DOHH2 (cell line): ENCODE results near the gene PPP1R27.

Source experiments
- H3F3A ChIP-seq: fragments of 200-600 bp; sonication (generic), shearing (Covaris generic); 2 replicates; pipeline ENCODE4 v1.6.0; 2016; ENCODE audit warnings: antibody characterized with exemption, mild to moderate bottlenecking; ENCODE audit not compliant: control insufficient read depth, insufficient read depth
- H3K27ac ChIP-seq: fragments of 200-600 bp; sonication (generic); 2 replicates; pipeline ENCODE4 v1.5.1; 2014; ENCODE audit warnings: low read depth, mild to moderate bottlenecking, low read length, moderate library complexity
- H3K27me3 ChIP-seq: fragments of 200-600 bp; sonication (generic); 2 replicates; pipeline ENCODE4 v1.6.1; 2014; ENCODE audit warnings: mild to moderate bottlenecking, low read length, mixed read lengths; ENCODE audit not compliant: control insufficient read depth
- H3K36me3 ChIP-seq: fragments of 200-600 bp; sonication (generic); 2 replicates; pipeline ENCODE4 v1.6.1; 2014; ENCODE audit warnings: mild to moderate bottlenecking, low read length, moderate library complexity, mixed read lengths; ENCODE audit not compliant: control insufficient read depth
- H3K4me1 ChIP-seq: fragments of 200-600 bp; sonication (generic); 2 replicates; pipeline ENCODE4 v1.6.1; 2014; ENCODE audit warnings: mild to moderate bottlenecking, low read length, mixed read lengths; ENCODE audit not compliant: control insufficient read depth
- H3K4me2 ChIP-seq: fragments of 200-600 bp; sonication (generic); 2 replicates; pipeline ENCODE4 v1.6.0; 2014; ENCODE audit warnings: mild to moderate bottlenecking, low read length, moderate library complexity
- H3K4me3 ChIP-seq: fragments of 200-600 bp; sonication (generic); 2 replicates; pipeline ENCODE4 v1.5.1; 2014; ENCODE audit warnings: mild to moderate bottlenecking, low read length, mixed read lengths
- H3K79me2 ChIP-seq: fragments of 200-600 bp; sonication (generic); 2 replicates; pipeline ENCODE4 v1.6.1; 2014; ENCODE audit warnings: mild to moderate bottlenecking, low read length, mixed read lengths; ENCODE audit not compliant: control insufficient read depth
- H3K9me2 ChIP-seq: fragments of 200-600 bp; sonication (generic); replicated peaks from 2 replicates; pipeline ENCODE4 v1.6.1; 2014; ENCODE audit warnings: mild to moderate bottlenecking, low read length, mixed read lengths; ENCODE audit not compliant: control insufficient read depth
- H3K9me3 ChIP-seq: fragments of 200-600 bp; sonication (generic); 2 replicates; pipeline ENCODE4 v1.6.1; 2014; ENCODE audit warnings: antibody characterized with exemption, low read length, mixed read lengths; ENCODE audit not compliant: control insufficient read depth, insufficient read depth
- H4K20me1 ChIP-seq: fragments of 200-600 bp; sonication (generic); 2 replicates; pipeline ENCODE4 v1.6.0; 2014; ENCODE audit warnings: low read depth, mild to moderate bottlenecking, antibody characterized with exemption, low read length, moderate library complexity; ENCODE audit not compliant: control insufficient read depth, insufficient read depth
- CTCF ChIP-seq: fragments of 200-600 bp; sonication (generic); IDR thresholded peaks from one replicate; pipeline ENCODE4 v1.5.1; 2014; ENCODE audit warnings: antibody characterized with exemption, mild to moderate bottlenecking, low read depth, low read length; ENCODE audit not compliant: poor library complexity, severe bottlenecking
- EZH2phosphoT487 ChIP-seq: fragments of 200-600 bp; sonication (generic); IDR thresholded peaks from 2 replicates; pipeline ENCODE4 v1.6.1; 2017; ENCODE audit warnings: borderline replicate concordance, mild to moderate bottlenecking, antibody characterized with exemption, low read length, moderate library complexity, mixed read lengths

PPP1R27 gene

GRCh38 chr17:81870981-81871386 lies 36.1 kb upstream of the PPP1R27 start, which contains the start of gene ARHGDIA:
TSS of gene ARHGDIA (minus strand) at chr17:81871337. CDS start at chr17:81869930, 1,407 bp downstream.
- Histone ChIP-seq H3K4me1 (peaks cover 68% of the 10 kb centered on the region), H3K4me3 (peak within 1 kb of the TSS; percentile 97), H3K27ac (peak within 1 kb of the TSS; percentile 88), H3K79me2 (peaks cover 49% of the 10 kb centered on the region), H4K20me1 (no peaks in the 10 kb centered on the region), H3F3A (peaks cover 51% of the 10 kb centered on the region), H3K36me3 (peaks cover 60% of the 10 kb centered on the region), H3K9me2 (no peaks in the 10 kb centered on the region), H3K27me3 (no peaks in the 10 kb centered on the region), H3K9me3 (no peaks in the 10 kb centered on the region), H3K4me2 (peak within 1 kb of the TSS; percentile 94)
- TF ChIP-seq CTCF = no peak
- TF ChIP-seq EZH2phosphoT487 = no peak

GRCh38 chr17:81870131-81870980 lies 35.5 kb upstream of the PPP1R27 start:
- Histone ChIP-seq H3K4me3 (peak overlapping the region; percentile 97), H3K4me1 (peaks cover 69% of the 10 kb centered on the region), H3F3A (peaks cover 52% of the 10 kb centered on the region), H3K27me3 (no peaks in the 10 kb centered on the region), H3K9me2 (no peaks in the 10 kb centered on the region), H3K36me3 (peaks cover 66% of the 10 kb centered on the region), H3K9me3 (no peaks in the 10 kb centered on the region), H3K27ac (peak overlapping the region; percentile 85), H3K4me2 (peak overlapping the region; percentile 86), H3K79me2 (peaks cover 50% of the 10 kb centered on the region), H4K20me1 (no peaks in the 10 kb centered on the region)
- TF ChIP-seq EZH2phosphoT487 (no peak), CTCF (no peak)

GRCh38 chr17:81869221-81870130 lies 34.6 kb upstream of the PPP1R27 start:
- Histone ChIP-seq H3K9me2 (no peaks in the 10 kb centered on the region), H4K20me1 (no peaks in the 10 kb centered on the region), H3K4me2 (peak overlapping the region; percentile 86), H3F3A (peaks cover 52% of the 10 kb centered on the region), H3K27ac (peak overlapping the region; percentile 85), H3K9me3 (no peaks in the 10 kb centered on the region), H3K27me3 (no peaks in the 10 kb centered on the region), H3K36me3 (peaks cover 70% of the 10 kb centered on the region), H3K4me1 (peaks cover 65% of the 10 kb centered on the region), H3K79me2 (peaks cover 55% of the 10 kb centered on the region), H3K4me3 (peak overlapping the region; percentile 97)
- no peak for TF ChIP-seq EZH2phosphoT487
- TF ChIP-seq CTCF = peak; percentile 86
